Tongue (tissue), 2 donors: Measurements from ENCODE around the gene GATAD2A. TPM values are rescaled to one million over a fixed set of nuclear protein-coding genes. Genes with fewer than 3 reads are reported as not detected.

ENCODE experiments used
- DNase-seq: peaks from one replicate; pipeline ENCODE4 v3.0.0-alpha.2; 2015
- total RNA-seq: library from RNA; depleted of rRNA; stranded (reverse); fragments of >200 nt; gene quantifications from one replicate; pipeline ENCODE4 v1.2.3, GENCODE V29; 2014

GATAD2A gene
- total RNA-seq, 1 donor from 2014 or later, result 24.0 TPM

- DNase-seq, result no peak
These were observed 127.6 kb downstream of the GATAD2A start for GRCh38 chr19:19532806-19533701.

DNA sequence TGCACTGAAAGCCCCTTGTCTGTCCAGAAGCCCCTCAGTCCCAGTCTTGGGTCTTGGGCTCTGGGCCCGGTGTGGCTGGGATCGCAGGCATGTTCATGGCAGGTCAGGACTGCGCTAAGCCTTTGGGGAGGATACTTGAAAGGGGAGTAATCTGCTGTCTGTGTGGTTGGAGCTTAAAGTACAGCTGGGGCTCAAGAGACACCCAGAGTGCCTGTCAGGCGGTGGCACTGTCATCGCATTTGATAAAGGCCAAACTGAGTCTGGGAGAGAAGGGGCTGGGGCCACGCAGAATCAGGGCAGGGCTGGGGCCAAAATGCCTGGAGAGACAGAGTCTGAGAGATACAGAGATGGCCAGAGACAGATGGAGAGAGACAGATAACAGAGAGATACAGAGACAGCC is 128.4 kb downstream of the GATAD2A start:
- DNase-seq, result no peak

- no peak for DNase-seq
These were observed 129.2 kb downstream of the GATAD2A start for GRCh38 chr19:19534556-19535265.

GRCh38 chr19:19535311-19536191 is 130.1 kb downstream of the GATAD2A start:
- no peak for DNase-seq

DNA sequence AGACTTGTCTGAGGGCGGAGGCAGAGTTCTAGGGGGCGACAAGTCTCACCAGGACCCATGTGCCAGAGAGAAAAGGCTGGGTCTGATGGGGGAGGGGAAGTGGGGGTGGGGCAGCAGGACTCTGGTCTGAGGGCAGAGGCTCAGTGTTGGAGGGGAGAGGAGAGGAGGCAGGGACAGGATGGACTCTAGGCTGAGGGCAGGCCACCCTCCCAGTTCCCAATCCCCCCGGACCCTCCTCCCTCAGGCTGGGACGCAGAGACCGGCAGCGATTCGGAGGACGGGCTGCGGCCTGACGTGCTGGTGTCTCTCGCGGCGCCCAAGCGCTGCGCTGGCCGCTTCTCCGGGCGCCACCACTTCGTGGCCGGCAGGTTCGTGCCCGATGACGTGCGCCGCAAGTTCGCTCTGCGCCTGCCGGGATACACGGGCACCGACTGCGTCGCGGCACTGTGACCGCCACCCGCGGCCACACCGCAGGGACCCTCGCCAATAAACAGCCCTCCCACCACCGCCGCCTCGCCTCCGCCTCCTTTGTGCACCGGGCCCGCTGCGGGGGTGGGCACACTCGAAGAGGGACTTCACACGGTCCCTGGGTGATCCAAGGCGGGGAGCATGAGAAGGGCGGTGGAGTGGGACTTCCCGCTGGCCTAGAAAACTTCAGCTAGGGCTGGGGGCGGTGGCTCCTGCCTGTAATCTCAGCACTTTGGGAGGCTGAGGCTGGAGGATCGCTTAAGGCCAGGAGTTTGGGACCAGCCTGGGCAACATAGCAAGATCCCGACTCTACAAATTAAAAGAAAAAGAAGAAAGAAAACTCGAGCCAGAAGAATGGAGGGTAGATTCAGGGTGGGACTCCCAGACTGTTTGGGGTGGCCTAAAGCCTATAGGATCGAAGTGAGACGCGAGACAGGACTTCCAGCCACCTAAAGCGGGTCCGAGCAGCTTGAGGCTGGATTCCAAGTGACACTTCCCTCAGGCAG is 131.9 kb downstream of the GATAD2A start:
- DNase-seq, result no peak

- DNase-seq, result peak; percentile 51
These were observed 132.7 kb downstream of the GATAD2A start, which contains the start of gene CILP2 for GRCh38 chr19:19538061-19538784. CILP2 (plus strand) TSS chr19:19538265; CDS start chr19:19538350, 85 bp downstream.

DNA sequence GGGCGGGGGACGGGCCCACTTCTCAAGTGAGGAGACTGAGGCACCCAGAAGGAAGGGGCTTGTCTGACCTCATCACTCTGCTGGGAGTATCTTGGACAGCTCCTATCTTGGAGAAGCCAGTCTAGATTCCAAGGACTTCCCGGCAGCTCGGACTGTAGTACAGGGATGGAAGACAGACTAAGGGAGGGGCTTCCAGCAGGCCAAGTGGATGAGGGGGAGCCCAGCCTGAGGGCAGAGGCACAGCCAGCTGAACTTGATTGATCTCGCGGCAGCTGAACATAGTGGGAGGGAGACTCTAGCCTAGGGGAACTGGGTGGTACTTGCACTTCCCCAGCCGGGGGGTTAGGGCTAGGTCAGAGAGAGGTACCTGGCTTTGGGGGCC is 133.3 kb downstream of the GATAD2A start:
- no peak for DNase-seq

GRCh38 chr19:19539698-19540063 is 134.2 kb downstream of the GATAD2A start:
- no peak for DNase-seq

DNA sequence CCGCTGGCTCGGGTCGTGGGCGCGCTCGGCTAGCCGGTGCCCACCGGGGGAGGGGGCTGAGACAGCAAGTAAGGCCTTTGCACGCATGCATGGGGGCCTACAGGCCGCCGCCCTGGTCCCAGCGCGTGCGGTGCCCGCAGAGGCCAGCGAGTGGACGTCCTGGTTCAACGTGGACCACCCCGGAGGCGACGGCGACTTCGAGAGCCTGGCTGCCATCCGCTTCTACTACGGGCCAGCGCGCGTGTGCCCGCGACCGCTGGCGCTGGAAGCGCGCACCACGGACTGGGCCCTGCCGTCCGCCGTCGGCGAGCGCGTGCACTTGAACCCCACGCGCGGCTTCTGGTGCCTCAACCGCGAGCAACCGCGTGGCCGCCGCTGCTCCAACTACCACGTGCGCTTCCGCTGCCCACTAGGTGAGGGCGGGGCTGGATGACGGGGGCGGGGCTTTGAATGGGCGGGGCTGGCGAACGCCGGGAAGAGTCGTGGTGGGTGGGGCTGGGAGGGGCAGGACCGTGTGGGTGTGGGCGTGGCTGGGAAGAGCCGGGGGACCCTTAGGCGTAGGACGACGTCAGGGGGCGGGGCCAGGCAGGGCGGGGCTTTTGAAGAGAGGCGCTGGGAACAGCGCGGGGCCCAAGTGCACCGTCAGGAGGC is 134.7 kb downstream of the GATAD2A start:
- peak; percentile 87 for DNase-seq

DNA sequence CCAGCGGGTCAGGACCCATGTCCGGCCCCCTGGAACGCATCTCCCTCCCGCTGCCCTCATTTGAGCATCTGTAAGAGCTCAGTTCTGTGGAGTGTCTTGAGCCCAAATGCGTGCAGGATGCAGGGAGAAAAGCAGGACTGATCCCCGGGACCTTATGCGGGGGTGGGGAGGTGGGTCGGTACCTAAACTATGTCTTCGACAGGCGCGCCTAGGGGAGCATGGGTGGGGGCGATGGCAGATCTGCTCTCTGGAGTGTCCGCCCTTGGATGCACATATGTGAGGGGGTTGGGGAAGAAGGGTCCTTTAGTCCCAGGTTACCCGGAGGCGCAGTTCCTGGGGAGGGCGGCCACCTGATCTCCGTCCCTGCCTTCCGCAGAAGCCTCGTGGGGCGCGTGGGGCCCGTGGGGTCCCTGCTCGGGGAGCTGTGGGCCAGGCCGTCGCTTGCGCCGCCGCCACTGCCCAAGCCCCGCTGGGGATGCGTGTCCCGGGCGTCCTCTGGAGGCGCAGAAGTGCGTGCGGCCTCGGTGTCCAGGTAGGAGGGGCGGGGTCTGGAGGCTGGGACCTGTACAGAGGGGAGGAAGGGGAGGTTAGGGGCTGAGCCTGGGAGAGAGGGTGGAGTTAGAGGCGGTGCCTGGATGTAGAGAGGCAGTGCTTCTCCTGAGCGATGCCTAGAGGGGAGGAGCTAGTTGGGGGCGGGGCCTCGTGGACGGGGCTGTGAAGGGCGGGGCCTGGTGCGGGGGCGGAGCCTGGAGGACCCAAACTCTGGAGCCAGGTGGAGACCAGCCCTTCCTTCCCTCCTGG is 135.4 kb downstream of the GATAD2A start:
- DNase-seq, result peak; percentile 53

GRCh38 chr19:19541616-19542015 is 136.1 kb downstream of the GATAD2A start:
- no peak for DNase-seq

DNA sequence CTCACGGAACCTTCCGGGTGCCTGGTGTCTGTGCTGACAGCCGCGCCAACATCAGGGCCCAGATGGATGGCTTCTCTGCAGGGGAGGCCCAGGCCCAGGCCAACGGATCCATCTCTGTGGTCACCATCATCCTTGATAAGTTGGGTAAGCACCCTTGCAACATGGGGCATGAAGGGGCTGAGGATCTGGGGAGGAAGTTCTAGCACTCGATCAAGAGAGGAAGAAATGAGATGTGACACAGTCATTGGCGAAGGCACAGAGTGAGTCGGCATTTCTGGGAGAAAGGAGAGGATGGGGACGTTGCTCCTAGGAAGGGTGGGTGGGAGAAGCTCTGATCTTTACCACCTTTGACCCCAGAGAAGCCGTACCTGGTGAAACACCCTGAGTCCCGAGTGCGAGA is 137.0 kb downstream of the GATAD2A start:
- DNase-seq, result no peak

DNA sequence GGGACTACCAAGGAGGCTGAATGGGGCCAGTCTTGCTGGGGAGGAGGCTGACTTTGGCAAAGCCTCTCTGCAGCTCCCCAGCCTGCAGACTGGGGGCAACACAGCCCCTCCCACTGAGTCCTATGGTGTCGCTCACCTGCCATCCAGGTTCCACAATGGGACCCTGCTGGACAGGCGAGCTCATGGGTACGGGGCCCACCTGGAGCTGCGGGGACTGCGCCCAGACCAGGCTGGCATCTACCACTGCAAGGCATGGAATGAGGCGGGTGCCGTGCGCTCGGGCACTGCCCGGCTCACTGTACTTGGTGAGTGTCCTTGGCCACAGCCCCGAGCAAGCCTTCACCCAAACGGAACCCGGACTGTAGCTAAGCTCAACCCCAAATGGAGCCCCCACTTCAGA is 137.6 kb downstream of the GATAD2A start:
- no peak for DNase-seq

- DNase-seq, result no peak
These were observed 138.2 kb downstream of the GATAD2A start for GRCh38 chr19:19543640-19544039.

- DNase-seq, result no peak
These were observed 138.9 kb downstream of the GATAD2A start for GRCh38 chr19:19544257-19544953.

GRCh38 chr19:19544954-19545591 is 139.6 kb downstream of the GATAD2A start:
- DNase-seq, result no peak

DNA sequence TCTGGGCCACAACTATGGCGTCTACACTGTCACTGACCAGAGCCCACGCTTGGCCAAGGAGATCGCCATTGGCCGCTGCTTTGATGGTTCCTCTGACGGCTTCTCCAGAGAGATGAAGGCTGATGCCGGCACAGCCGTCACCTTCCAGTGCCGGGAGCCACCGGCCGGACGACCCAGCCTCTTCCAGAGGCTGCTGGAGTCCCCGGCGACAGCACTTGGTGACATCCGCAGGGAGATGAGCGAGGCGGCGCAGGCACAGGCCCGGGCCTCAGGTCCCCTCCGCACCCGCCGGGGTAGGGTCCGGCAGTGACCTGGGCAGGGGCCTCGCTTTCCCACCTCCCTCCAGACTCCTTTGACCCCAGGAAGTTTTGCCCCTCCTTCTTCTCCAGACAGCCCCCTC is 140.2 kb downstream of the GATAD2A start:
- no peak for DNase-seq

DNA sequence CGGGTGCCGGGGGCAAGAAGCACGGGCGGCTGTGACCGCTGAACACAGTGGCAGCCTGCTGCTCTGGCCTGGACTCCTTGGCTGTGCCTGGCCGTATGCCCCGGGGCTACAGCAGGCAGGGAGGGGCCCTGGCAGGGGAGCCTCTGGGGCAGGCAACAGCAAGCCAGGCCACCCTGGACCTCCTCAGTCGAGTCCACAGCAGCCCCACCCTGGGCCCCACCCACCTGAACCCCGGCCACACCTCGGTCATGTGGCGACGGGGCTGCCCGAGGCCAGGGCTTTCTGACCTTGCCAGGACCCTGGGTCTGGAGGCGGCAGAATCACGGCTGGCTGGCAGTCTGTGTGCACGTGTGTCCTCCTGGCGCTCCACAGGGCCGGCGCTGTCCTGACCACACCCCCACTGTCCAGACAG is 141.3 kb downstream of the GATAD2A start:
- no peak for DNase-seq
